GM06990 (cell line): ENCODE data around the gene HAVCR1.

Experiments
- DNase-seq: peaks from one replicate; pipeline ENCODE4 v3.0.0-alpha.2; 2011; ENCODE audit not compliant: insufficient read length; ENCODE audit errors: extremely low read depth
- H3K27me3 ChIP-seq: replicated peaks from 2 replicates; pipeline ENCODE4 v1.6.0; 2011; ENCODE audit warnings: low read length; ENCODE audit not compliant: control insufficient read depth, insufficient read depth
- H3K36me3 ChIP-seq: 2 replicates; pipeline ENCODE4 v1.5.1; 2011; ENCODE audit warnings: low read length; ENCODE audit not compliant: control insufficient read depth, insufficient read depth
- H3K4me3 ChIP-seq: replicated peaks from 2 replicates; pipeline ENCODE4 v1.5.1; 2011; ENCODE audit warnings: low read depth, mild to moderate bottlenecking, control low read depth, low read length
- CTCF ChIP-seq: IDR thresholded peaks from 2 replicates; pipeline ENCODE4 v1.5.1; 2011; ENCODE audit warnings: low read length, control low read depth, mild to moderate bottlenecking, inconsistent platforms; ENCODE audit not compliant: insufficient read depth, poor library complexity, severe bottlenecking

HAVCR1 gene

GRCh38 chr5:157086751-157087359 lies 27.9 kb upstream of the HAVCR1 start:
- Histone ChIP-seq H3K4me3 (no peak overlapping the region), H3K36me3 (no peaks in the 10 kb centered on the region), H3K27me3 (no peaks in the 10 kb centered on the region)
- DNase-seq: no peak
- no peak for TF ChIP-seq CTCF

GRCh38 chr5:157085930-157086329 lies 27.0 kb upstream of the HAVCR1 start:
- no peaks in the 10 kb centered on the region for H3K27me3 ChIP-seq
- no peak overlapping the region for H3K4me3 ChIP-seq
- no peak for TF ChIP-seq CTCF
- no peak for DNase-seq
- no peaks in the 10 kb centered on the region for H3K36me3 ChIP-seq

GRCh38 chr5:157080286-157080685 lies 21.4 kb upstream of the HAVCR1 start:
- H3K27me3 ChIP-seq: no peaks in the 10 kb centered on the region
- TF ChIP-seq CTCF: no peak
- no peak for DNase-seq
- H3K4me3 ChIP-seq: no peak overlapping the region
- no peaks in the 10 kb centered on the region for H3K36me3 ChIP-seq

GRCh38 chr5:157076558-157076957 lies 17.6 kb upstream of the HAVCR1 start:
- no peak for DNase-seq
- Histone ChIP-seq H3K27me3 (no peaks in the 10 kb centered on the region), H3K4me3 (no peak overlapping the region), H3K36me3 (no peaks in the 10 kb centered on the region)
- TF ChIP-seq CTCF: no peak

- Histone ChIP-seq H3K4me3 (no peak overlapping the region), H3K27me3 (no peaks in the 10 kb centered on the region), H3K36me3 (no peaks in the 10 kb centered on the region)
- DNase-seq: no peak
- TF ChIP-seq CTCF: no peak
Measured at GRCh38 chr5:157072508-157072907, 13.6 kb upstream of the HAVCR1 start.

- no peaks in the 10 kb centered on the region for H3K27me3 ChIP-seq
- H3K4me3 ChIP-seq: no peak overlapping the region
Measured at GRCh38 chr5:157069949-157070348, 11.0 kb upstream of the HAVCR1 start.

More at GRCh38 chr5:157069949-157070348, 11.0 kb upstream of the HAVCR1 start:
- DNase-seq: no peak
- no peaks in the 10 kb centered on the region for H3K36me3 ChIP-seq
- no peak for TF ChIP-seq CTCF
